HS-5 (cell line): ENCODE data around the gene CARD10.

Experiments used
- DNase-seq: peaks from one replicate; pipeline ENCODE4 v3.0.0-alpha.2; 2012; ENCODE audit warnings: low read depth

CARD10 gene

GRCh38 chr22:37462436-37462835, 56.8 kb downstream of the CARD10 start:
- no peak for DNase-seq

GRCh38 chr22:37461961-37462360, 57.3 kb downstream of the CARD10 start:
- DNase-seq, result no peak

- DNase-seq, result no peak
These were observed 58.5 kb downstream of the CARD10 start for GRCh38 chr22:37460684-37461083.

- no peak for DNase-seq
These were observed 60.0 kb downstream of the CARD10 start for GRCh38 chr22:37459206-37459605.

- DNase-seq, result no peak
These were observed 61.9 kb downstream of the CARD10 start for GRCh38 chr22:37457093-37457893.

- no peak for DNase-seq
These were observed 62.9 kb downstream of the CARD10 start for GRCh38 chr22:37456346-37456745.

- no peak for DNase-seq
These were observed 63.3 kb downstream of the CARD10 start for GRCh38 chr22:37455896-37456295.

GRCh38 chr22:37454857-37455686, 64.1 kb downstream of the CARD10 start:
- peak; percentile 79 for DNase-seq

- no peak for DNase-seq
These were observed 65.5 kb downstream of the CARD10 start for GRCh38 chr22:37453696-37454095.

GRCh38 chr22:37451218-37451617, 68.0 kb downstream of the CARD10 start:
- no peak for DNase-seq

GRCh38 chr22:37449331-37450001, 69.7 kb downstream of the CARD10 start:
- DNase-seq, result no peak

- no peak for DNase-seq
These were observed 70.6 kb downstream of the CARD10 start for GRCh38 chr22:37448516-37449127.

GRCh38 chr22:37445501-37445900, 73.7 kb downstream of the CARD10 start:
- no peak for DNase-seq

- no peak for DNase-seq
These were observed 75.2 kb downstream of the CARD10 start for GRCh38 chr22:37443977-37444376.

- DNase-seq, result no peak
These were observed 76.1 kb downstream of the CARD10 start for GRCh38 chr22:37443086-37443485.

- no peak for DNase-seq
These were observed 76.7 kb downstream of the CARD10 start for GRCh38 chr22:37442537-37442936.

- DNase-seq, result no peak
These were observed 77.1 kb downstream of the CARD10 start for GRCh38 chr22:37442135-37442534.

GRCh38 chr22:37440875-37441274, 78.3 kb downstream of the CARD10 start:
- no peak for DNase-seq
